Testis (tissue), 2 donors: ENCODE data around the gene MOV10L1.
"Not testable (repeated sequence)": the region's sequence is repeated elsewhere in the genome, so short reads cannot be mapped to it uniquely, and the experiment has no call there.

Experiments used
- CTCF ChIP-seq, 3 experiments: fragments of 450-650 bp in 2 of 3; fragments of 200-600 bp in 1 of 3; sonication (generic) in 1 of 3; IDR thresholded peaks; one replicate each; pipeline ENCODE4 v1.5.1; 2016 to 2019; ENCODE audit warnings: antibody characterized with exemption in 3 of 3, mild to moderate bottlenecking in 2 of 3, moderate library complexity in 1 of 3
- POLR2A ChIP-seq: fragments of 450-650 bp; IDR thresholded peaks from one replicate; pipeline ENCODE4 v1.6.1; 2017; ENCODE audit warnings: antibody characterized with exemption, mild to moderate bottlenecking, moderate library complexity

- not testable (repeated sequence) for TF ChIP-seq CTCF (IDR thresholded peaks at IDR 0.05); POLR2A
Observed at GRCh38 chr22:50204998-50205397, 115.2 kb downstream of the MOV10L1 start.
